Measurements from ENCODE around the gene RTP2. TPM values are rescaled to one million over a fixed set of nuclear protein-coding genes. Genes with fewer than 3 reads are reported as not detected.

The RTP2 gene
- total and polyA plus RNA-seq, 9 of the 15 experiments (the other 6 are each of a cell fraction or from before 2014, with no cell fraction given) = not detected

- TF ChIP-seq MGA (IDR thresholded peaks at IDR 0.05) (no peak), ZNF431 (CRISPR knock-in tag; IDR thresholded peaks at IDR 0.05) (no peak), FOXP4 (CRISPR knock-in tag; IDR thresholded peaks at IDR 0.05; ENCODE audit: borderline replicate concordance) (no peak), ZNF778 (CRISPR knock-in tag; IDR thresholded peaks at IDR 0.05) (no peak)
Observed at GRCh38 chr3:187728940-187729583, 26.7 kb upstream of the RTP2 start (continued).

Measured in K562 (cell line).